Measurements from ENCODE around the gene NRAS. TPM values are rescaled to one million over a fixed set of nuclear protein-coding genes. Genes with fewer than 3 reads are reported as not detected.

The NRAS gene
- total RNA-seq, 3 donors from 2014 or later (not counting 1 experiment from before 2014, with no cell fraction given): 41.1 to 45.7 (median 43.8) TPM

DNA sequence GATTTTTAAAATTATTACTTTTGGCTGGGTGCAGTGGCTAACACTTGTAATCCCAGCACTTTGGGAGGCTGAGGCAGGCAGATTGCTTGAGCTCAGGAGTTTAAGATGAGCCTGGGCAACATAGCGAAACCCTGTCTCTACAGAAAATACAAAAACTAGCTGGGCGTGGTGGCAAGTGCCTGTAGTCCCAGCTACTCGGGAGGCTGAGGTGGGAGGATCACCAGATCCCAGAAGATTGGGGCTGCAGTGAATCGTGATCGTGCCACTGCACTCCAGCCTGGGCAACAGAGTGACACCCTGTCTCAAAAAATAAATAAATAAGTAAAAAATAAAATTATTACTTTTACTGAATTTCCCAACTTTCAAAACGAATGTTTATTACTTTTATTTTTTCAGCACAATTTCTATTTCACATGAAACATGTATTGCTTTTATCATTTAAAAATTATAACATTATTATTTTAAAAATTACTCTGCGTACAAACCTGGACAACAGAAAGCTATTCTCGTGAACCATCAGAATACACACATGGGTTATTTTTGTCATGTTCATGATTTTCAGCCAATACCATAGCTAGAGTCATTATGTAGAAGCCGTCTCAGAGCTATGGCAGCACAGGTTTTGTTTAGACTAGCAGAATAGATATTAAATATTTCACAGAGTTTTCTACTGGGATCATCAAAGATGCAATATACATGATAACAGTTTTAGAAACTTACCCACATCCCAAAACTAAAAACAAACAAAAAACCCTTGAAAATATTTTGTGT, 21.8 kb downstream of the NRAS start:
- DNase-seq: no peak
- H3K4me1 ChIP-seq (ENCODE audit: control insufficient read depth, insufficient read depth, low read length): no peaks in the 10 kb centered on the region
- 88% methylated on average over 8 of the region's 9 CpGs for WGBS (ENCODE audit: insufficient coverage)
- no peak overlapping the region for H3K27ac Mint-ChIP-seq
- TF ChIP-seq, protein P1, sequence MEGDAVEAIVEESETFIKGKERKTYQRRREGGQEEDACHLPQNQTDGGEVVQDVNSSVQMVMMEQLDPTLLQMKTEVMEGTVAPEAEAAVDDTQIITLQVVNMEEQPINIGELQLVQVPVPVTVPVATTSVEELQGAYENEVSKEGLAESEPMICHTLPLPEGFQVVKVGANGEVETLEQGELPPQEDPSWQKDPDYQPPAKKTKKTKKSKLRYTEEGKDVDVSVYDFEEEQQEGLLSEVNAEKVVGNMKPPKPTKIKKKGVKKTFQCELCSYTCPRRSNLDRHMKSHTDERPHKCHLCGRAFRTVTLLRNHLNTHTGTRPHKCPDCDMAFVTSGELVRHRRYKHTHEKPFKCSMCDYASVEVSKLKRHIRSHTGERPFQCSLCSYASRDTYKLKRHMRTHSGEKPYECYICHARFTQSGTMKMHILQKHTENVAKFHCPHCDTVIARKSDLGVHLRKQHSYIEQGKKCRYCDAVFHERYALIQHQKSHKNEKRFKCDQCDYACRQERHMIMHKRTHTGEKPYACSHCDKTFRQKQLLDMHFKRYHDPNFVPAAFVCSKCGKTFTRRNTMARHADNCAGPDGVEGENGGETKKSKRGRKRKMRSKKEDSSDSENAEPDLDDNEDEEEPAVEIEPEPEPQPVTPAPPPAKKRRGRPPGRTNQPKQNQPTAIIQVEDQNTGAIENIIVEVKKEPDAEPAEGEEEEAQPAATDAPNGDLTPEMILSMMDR (IDR thresholded peaks at IDR 0.05): no peak
- H3K27me3 ChIP-seq (ENCODE audit: control insufficient read depth, insufficient read depth, low read length): no peaks in the 10 kb centered on the region
- no peaks in the 10 kb centered on the region for H3K36me3 ChIP-seq (ENCODE audit: control insufficient read depth, insufficient read depth, low read length)
- no peaks in the 10 kb centered on the region for H3K9me3 ChIP-seq (ENCODE audit: control insufficient read depth, insufficient read depth, low read length)
- no peak overlapping the region for H3K27ac ChIP-seq (ENCODE audit: low read length)
- no peak overlapping the region for H3K4me3 Mint-ChIP-seq
- H3K4me1 Mint-ChIP-seq: no peaks in the 10 kb centered on the region
- H3K36me3 Mint-ChIP-seq: no peaks in the 10 kb centered on the region
- intact Hi-C loops (cut with micrococcal nuclease): no loop called here
- H3K27me3 Mint-ChIP-seq (ENCODE audit: low read depth in 2 of 2): peaks cover 12 to 20% of the 10 kb centered on the region in 2 donors
- H3K9me3 Mint-ChIP-seq: no peaks in the 10 kb centered on the region
- no peak for ATAC-seq
- H3K4me3 ChIP-seq (ENCODE audit: low read length): no peak overlapping the region

DNA sequence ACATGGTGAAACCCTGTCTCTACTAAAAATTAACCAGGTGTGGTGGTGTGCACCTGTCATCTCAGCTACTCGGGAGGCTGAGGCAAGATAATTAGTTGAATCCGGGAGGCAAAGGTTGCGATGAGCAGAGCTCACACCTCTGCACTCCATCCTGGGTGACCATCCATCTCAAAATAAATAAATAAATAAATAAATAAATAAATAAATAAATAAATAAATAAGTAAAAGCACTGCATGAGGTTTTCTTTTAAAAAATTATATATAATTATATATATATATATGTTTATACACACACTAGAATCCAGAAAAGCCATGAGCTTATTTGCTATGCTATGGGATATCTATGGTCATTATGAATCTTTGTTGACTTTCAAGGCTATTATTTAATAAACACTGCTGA, 23.6 kb downstream of the NRAS start:
- Mint-ChIP-seq H3K27ac (no peak overlapping the region), H3K27me3 (ENCODE audit: low read depth in 2 of 2) (peaks cover 12 to 33% of the 10 kb centered on the region in 2 donors), H3K9me3 (no peaks in the 10 kb centered on the region), H3K4me3 (no peak overlapping the region), H3K36me3 (no peaks in the 10 kb centered on the region), H3K4me1 (no peaks in the 10 kb centered on the region)
- 100% methylated on average over 2 of the region's 3 CpGs for WGBS (ENCODE audit: insufficient coverage)
- no peak for DNase-seq
- no peak for ATAC-seq
- intact Hi-C loops (cut with micrococcal nuclease): no loop called here
- peaks cover 2% of the 10 kb centered on the region for H3K27me3 ChIP-seq (ENCODE audit: control insufficient read depth, insufficient read depth, low read length)
- H3K4me3 ChIP-seq (ENCODE audit: low read length): no peak overlapping the region
- TF ChIP-seq, protein P1 (IDR thresholded peaks at IDR 0.05): no peak
- H3K9me3 ChIP-seq (ENCODE audit: control insufficient read depth, insufficient read depth, low read length): no peaks in the 10 kb centered on the region
- H3K36me3 ChIP-seq (ENCODE audit: control insufficient read depth, insufficient read depth, low read length): no peaks in the 10 kb centered on the region
- no peaks in the 10 kb centered on the region for H3K4me1 ChIP-seq (ENCODE audit: control insufficient read depth, insufficient read depth, low read length)
- H3K27ac ChIP-seq (ENCODE audit: low read length): no peak overlapping the region

GRCh38 chr1:114691061-114691460, 25.5 kb downstream of the NRAS start:
- TF ChIP-seq, protein P1 (IDR thresholded peaks at IDR 0.05): no peak
- peaks cover 15 to 41% of the 10 kb centered on the region in 2 donors for H3K27me3 Mint-ChIP-seq (ENCODE audit: low read depth in 2 of 2)
- no peaks in the 10 kb centered on the region for H3K9me3 Mint-ChIP-seq
- no peaks in the 10 kb centered on the region for H3K4me1 Mint-ChIP-seq
- WGBS (ENCODE audit: insufficient coverage): 71% methylated on average over 2 of the region's 2 CpGs
- Histone ChIP-seq H3K4me1 (ENCODE audit: control insufficient read depth, insufficient read depth, low read length) (no peaks in the 10 kb centered on the region), H3K4me3 (ENCODE audit: low read length) (no peak overlapping the region), H3K27me3 (ENCODE audit: control insufficient read depth, insufficient read depth, low read length) (peaks cover 2% of the 10 kb centered on the region), H3K27ac (ENCODE audit: low read length) (no peak overlapping the region), H3K36me3 (ENCODE audit: control insufficient read depth, insufficient read depth, low read length) (no peaks in the 10 kb centered on the region), H3K9me3 (ENCODE audit: control insufficient read depth, insufficient read depth, low read length) (no peaks in the 10 kb centered on the region)
- intact Hi-C loops (cut with micrococcal nuclease): no loop called here
- ATAC-seq (no peak), DNase-seq (no peak)
- H3K36me3 Mint-ChIP-seq: no peaks in the 10 kb centered on the region
- H3K27ac Mint-ChIP-seq: no peak overlapping the region
- no peak overlapping the region for H3K4me3 Mint-ChIP-seq

DNA sequence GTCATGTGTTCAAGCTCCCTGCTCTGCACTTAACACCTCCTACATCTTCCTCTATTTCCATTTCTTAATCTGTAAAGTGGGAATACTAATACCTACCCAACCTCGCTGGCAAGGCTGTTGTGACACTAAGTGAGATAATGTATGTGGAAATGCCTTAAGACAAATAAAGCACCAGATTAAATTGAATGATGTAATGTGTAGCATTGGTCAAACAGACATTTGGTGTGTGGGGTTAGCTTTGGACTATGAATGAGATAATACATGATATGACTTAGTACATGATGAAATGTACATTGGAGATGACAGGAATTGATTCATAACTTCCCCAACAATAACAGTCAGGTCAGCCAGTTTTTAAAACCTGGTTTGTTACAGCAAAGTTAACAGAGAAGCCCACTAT, 26.4 kb downstream of the NRAS start:
- TF ChIP-seq, protein P1 (IDR thresholded peaks at IDR 0.05): no peak
- Mint-ChIP-seq H3K4me3 (no peak overlapping the region), H3K4me1 (no peaks in the 10 kb centered on the region), H3K9me3 (no peaks in the 10 kb centered on the region), H3K36me3 (no peaks in the 10 kb centered on the region), H3K27ac (no peak overlapping the region), H3K27me3 (ENCODE audit: low read depth in 2 of 2) (peaks cover 14 to 42% of the 10 kb centered on the region in 2 donors)
- no peak for DNase-seq
- 100% methylated on average over 1 of the region's 1 CpG for WGBS (ENCODE audit: insufficient coverage)
- no peak overlapping the region for H3K27ac ChIP-seq (ENCODE audit: low read length)
- no peaks in the 10 kb centered on the region for H3K9me3 ChIP-seq (ENCODE audit: control insufficient read depth, insufficient read depth, low read length)
- no peak overlapping the region for H3K4me3 ChIP-seq (ENCODE audit: low read length)
- ATAC-seq: no peak
- H3K27me3 ChIP-seq (ENCODE audit: control insufficient read depth, insufficient read depth, low read length): peaks cover 2% of the 10 kb centered on the region
- no peaks in the 10 kb centered on the region for H3K36me3 ChIP-seq (ENCODE audit: control insufficient read depth, insufficient read depth, low read length)
- intact Hi-C loops (cut with micrococcal nuclease): no loop called here
- no peaks in the 10 kb centered on the region for H3K4me1 ChIP-seq (ENCODE audit: control insufficient read depth, insufficient read depth, low read length)
